Tongue (tissue), 3 donors: ENCODE measurements around the gene GDF9. TPM values are rescaled to one million over a fixed set of nuclear protein-coding genes. Genes with fewer than 3 reads are reported as not detected.
A peak's percentile ranks its signal among the peaks of the same experiment; 100 is the strongest.

Experiments
- DNase-seq: peaks from one replicate; pipeline ENCODE4 v3.0.0-alpha.2; 2015
- small RNA-seq: library from RNA; depleted of rRNA; stranded (forward); fragments of <200 nt; gene quantifications from one replicate; pipeline ENCODE3, GENCODE V24; 2014; ENCODE audit warnings: low replicate concordance
- total RNA-seq: library from RNA; depleted of rRNA; stranded (reverse); fragments of >200 nt; gene quantifications from one replicate; pipeline ENCODE4 v1.2.3, GENCODE V29; 2014

GDF9 gene
- total RNA-seq, 1 donor from 2014 or later, result 1.7 TPM

GRCh38 chr5:132816554-132816953, 49.7 kb downstream of the GDF9 start:
- DNase-seq, result no peak

DNA sequence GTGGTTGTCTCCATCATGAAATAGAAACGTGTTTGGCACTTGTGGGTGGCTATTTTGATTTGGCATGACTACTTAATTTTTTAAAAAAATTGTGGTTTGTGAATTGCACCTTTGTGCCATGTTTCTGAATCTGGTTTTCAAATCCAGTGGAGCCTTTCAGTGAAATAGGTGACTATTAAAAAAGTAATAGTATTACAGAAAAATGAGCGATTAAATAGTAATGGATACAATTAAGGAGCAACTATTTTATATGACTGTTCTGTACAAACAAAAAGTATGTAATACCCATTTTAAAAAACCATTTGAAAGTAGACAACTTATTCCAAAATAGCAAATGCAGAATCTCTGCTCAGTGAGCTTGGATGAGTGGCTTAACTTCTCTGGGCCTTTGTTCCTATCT, 50.2 kb downstream of the GDF9 start:
- DNase-seq, result no peak

- no peak for DNase-seq
These were observed 50.8 kb downstream of the GDF9 start for GRCh38 chr5:132815454-132815853.

GRCh38 chr5:132814503-132815294, 51.6 kb downstream of the GDF9 start:
- no peak for DNase-seq

DNA sequence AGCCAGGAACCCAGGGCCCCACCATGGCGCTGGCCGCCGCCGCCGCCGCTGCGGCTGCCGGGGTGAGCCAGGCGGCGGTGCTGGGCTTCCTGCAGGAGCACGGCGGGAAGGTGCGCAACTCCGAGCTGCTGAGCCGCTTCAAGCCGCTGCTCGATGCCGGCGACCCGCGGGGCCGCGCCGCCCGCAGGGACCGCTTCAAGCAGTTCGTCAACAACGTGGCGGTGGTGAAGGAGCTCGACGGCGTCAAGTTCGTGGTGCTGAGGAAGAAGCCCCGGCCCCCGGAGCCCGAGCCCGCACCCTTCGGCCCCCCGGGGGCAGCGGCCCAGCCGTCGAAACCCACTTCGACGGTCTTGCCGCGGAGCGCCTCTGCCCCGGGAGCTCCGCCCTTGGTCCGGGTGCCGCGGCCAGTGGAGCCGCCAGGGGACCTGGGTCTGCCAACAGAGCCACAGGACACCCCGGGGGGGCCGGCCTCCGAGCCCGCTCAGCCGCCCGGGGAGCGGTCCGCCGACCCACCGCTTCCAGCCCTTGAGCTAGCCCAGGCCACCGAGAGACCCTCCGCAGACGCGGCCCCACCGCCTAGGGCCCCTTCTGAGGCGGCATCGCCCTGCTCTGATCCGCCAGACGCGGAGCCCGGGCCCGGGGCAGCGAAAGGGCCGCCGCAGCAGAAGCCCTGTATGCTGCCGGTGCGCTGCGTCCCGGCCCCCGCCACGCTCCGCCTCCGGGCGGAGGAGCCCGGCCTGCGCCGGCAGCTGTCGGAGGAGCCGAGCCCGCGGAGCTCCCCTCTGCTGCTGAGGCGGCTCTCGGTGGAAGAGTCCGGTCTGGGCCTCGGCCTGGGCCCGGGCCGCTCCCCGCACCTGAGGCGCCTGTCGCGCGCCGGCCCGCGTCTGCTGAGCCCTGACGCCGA, 52.4 kb downstream of the GDF9 start:
- DNase-seq, result peak; percentile 28

DNA sequence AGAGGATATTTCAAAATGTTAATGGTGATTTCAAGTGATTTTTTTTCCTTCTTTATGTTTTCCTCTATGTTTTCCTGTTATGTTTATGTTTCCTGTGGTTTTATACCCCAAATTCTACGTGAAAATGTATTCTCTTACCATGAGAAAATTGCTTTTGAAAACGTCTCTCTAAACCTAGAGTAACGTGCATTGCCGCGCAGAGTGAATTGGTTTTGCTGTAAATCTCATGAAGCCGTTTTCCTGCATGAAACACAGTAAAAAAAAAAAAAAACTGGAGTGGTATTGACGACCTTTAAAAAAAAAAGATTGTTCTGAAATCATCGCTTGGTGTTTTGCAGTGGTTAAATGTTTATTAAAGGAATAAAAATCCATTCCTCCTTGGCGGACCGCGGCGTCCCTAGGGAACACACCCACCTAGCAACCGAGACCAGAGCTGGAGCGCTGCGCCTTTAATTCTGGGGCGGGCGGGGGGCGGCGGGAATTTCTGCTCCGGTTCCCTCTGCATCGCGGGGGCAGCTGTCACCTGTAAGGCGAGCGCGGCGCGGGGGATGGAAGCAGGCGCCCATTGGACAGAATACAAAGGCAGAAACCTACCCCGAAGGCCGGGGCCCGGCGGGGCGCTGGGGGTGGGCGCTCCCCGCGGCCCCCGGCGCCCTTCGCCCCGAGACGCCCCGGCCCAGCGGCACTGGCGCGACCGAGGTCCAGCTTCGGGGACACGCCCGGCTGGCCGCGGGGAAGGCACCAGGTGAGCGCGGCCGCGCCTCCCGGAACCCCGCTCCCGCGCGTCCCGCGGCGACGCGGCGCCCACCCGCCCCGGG, 53.3 kb downstream of the GDF9 start, which contains the start of gene SOWAHA:
TSS of gene SOWAHA (plus strand) at position 522 of the 818 bp plus-strand sequence. CDS start 320 bp downstream, outside the sequence.
- DNase-seq, result no peak

GRCh38 chr5:132812123-132812765, 54.0 kb downstream of the GDF9 start:
- no peak for DNase-seq

Small RNA genes lying within 50 kb of the gene (small RNA-seq; reads per million reads assigned to genes)
- gene RNA5SP192, result not detected

Other genes starting within 250 kb of the GDF9 start
- gene IL13, start 208.3 kb downstream of the GDF9 start, total RNA-seq, result not detected
- not detected for gene IL4, start 192.5 kb downstream of the GDF9 start, total RNA-seq
- 7.0 TPM for gene KIF3A, start 128.9 kb downstream of the GDF9 start, total RNA-seq
- not detected for gene CCNI2, start 119.0 kb downstream of the GDF9 start, total RNA-seq
- 43.5 TPM for gene SEPTIN8, start 89.2 kb downstream of the GDF9 start, total RNA-seq
- 0.10 TPM for gene SOWAHA, start 53.2 kb downstream of the GDF9 start, total RNA-seq
- 2.9 TPM for gene SHROOM1, start 35.8 kb downstream of the GDF9 start, total RNA-seq
- gene UQCRQ, start 173 bp upstream of the GDF9 start, total RNA-seq, result 176 TPM
- gene LEAP2, start 7.2 kb upstream of the GDF9 start, total RNA-seq, result 2.3 TPM
- gene AFF4, start 97.2 kb upstream of the GDF9 start, total RNA-seq, result 77.5 TPM
- 26.4 TPM for gene ZCCHC10, start 160.1 kb upstream of the GDF9 start, total RNA-seq
- gene HSPA4, start 185.5 kb upstream of the GDF9 start, total RNA-seq, result 94.4 TPM